Measurements from ENCODE around the gene ADCK1. TPM values are rescaled to one million over a fixed set of nuclear protein-coding genes. Genes with fewer than 3 reads are reported as not detected.
"Not testable (repeated sequence)": the region's sequence is repeated elsewhere in the genome, so short reads cannot be mapped to it uniquely, and the experiment has no call there.

The ADCK1 gene
- total RNA-seq, 1 experiment from 2014 or later = 11.4 TPM

DNA sequence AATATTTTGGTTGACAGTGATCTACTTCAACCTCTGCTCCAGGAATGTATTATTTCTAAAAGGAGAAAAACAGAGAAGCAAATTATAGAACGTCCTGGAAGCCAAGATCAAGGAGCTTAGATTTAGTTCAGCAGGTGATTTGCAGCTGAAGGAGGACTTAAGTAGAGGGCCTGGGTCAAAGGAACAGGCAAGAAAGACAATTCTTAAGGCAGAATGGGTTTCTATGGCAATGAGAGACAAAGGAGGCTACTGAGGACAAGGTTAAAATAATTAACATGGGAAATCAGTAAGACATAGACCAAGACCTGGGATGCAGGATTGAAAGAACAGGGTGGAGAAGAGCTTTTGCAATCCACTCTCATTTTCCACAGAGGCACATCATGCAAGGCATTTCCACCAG is 36.6 kb upstream of the ADCK1 start:
- Mint-ChIP-seq H3K4me1 (peaks cover 31% of the 10 kb centered on the region), H3K27me3 (ENCODE audit: low read depth) (no peaks in the 10 kb centered on the region), H3K4me3 (0 out of 2 replicates have a peak overlapping the region, but pooled peaks have one; percentile 1), H3K27ac (peak overlapping the region; percentile 77), H3K36me3 (peaks cover 3% of the 10 kb centered on the region; the same call in 1 of the 2 replicates), H3K9me3 (no peaks in the 10 kb centered on the region)
- TF ChIP-seq, protein P1, sequence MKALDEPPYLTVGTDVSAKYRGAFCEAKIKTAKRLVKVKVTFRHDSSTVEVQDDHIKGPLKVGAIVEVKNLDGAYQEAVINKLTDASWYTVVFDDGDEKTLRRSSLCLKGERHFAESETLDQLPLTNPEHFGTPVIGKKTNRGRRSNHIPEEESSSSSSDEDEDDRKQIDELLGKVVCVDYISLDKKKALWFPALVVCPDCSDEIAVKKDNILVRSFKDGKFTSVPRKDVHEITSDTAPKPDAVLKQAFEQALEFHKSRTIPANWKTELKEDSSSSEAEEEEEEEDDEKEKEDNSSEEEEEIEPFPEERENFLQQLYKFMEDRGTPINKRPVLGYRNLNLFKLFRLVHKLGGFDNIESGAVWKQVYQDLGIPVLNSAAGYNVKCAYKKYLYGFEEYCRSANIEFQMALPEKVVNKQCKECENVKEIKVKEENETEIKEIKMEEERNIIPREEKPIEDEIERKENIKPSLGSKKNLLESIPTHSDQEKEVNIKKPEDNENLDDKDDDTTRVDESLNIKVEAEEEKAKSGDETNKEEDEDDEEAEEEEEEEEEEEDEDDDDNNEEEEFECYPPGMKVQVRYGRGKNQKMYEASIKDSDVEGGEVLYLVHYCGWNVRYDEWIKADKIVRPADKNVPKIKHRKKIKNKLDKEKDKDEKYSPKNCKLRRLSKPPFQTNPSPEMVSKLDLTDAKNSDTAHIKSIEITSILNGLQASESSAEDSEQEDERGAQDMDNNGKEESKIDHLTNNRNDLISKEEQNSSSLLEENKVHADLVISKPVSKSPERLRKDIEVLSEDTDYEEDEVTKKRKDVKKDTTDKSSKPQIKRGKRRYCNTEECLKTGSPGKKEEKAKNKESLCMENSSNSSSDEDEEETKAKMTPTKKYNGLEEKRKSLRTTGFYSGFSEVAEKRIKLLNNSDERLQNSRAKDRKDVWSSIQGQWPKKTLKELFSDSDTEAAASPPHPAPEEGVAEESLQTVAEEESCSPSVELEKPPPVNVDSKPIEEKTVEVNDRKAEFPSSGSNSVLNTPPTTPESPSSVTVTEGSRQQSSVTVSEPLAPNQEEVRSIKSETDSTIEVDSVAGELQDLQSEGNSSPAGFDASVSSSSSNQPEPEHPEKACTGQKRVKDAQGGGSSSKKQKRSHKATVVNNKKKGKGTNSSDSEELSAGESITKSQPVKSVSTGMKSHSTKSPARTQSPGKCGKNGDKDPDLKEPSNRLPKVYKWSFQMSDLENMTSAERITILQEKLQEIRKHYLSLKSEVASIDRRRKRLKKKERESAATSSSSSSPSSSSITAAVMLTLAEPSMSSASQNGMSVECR (CRISPR knock-in tag; IDR thresholded peaks at IDR 0.05; ENCODE audit: borderline replicate concordance) = no peak
- TF ChIP-seq ZNF232 (CRISPR knock-in tag; IDR thresholded peaks at IDR 0.05) (no peak), ZNF416 (CRISPR knock-in tag; IDR thresholded peaks at IDR 0.05) (no peak), NFYB (CRISPR knock-in tag; conservative IDR thresholded peaks at IDR 0.05; ENCODE audit: low read depth) (no peak), ZBTB21 (CRISPR knock-in tag; IDR thresholded peaks at IDR 0.05; ENCODE audit: borderline replicate concordance) (no peak), JUN (CRISPR knock-in tag; IDR thresholded peaks at IDR 0.05) (no peak), FOXJ3 (CRISPR knock-in tag; IDR thresholded peaks at IDR 0.05; ENCODE audit: borderline replicate concordance) (no peak), TEAD1 (CRISPR knock-in tag; IDR thresholded peaks at IDR 0.05) (no peak), GABPB1 (CRISPR knock-in tag; IDR thresholded peaks at IDR 0.05) (no peak), ZNF138 (CRISPR knock-in tag; conservative IDR thresholded peaks at IDR 0.05) (no peak), ETV6 (CRISPR knock-in tag; IDR thresholded peaks at IDR 0.05) (no peak)
- TF ChIP-seq, protein P2, sequence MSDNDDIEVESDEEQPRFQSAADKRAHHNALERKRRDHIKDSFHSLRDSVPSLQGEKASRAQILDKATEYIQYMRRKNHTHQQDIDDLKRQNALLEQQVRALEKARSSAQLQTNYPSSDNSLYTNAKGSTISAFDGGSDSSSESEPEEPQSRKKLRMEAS (CRISPR knock-in tag; IDR thresholded peaks at IDR 0.05) = no peak
- CTCF ChIA-PET = interaction anchor here (0.8 to 2.5 kb wide), 5 partner anchors 22 to 98 kb away, joined by 3 to 7 read pairs (median 3); partner anchors contain the start of gene ADCK1
- POLR2A ChIA-PET = interaction anchor here (0.6 kb wide), 1 partner anchor 107 kb away, joined by 4 read pairs; no protein-coding TSS in a partner anchor
- peak; percentile 5; the same call in 1 of the 2 replicates for ATAC-seq
- DNase-seq (ENCODE audit: low spot score) = no peak

DNA sequence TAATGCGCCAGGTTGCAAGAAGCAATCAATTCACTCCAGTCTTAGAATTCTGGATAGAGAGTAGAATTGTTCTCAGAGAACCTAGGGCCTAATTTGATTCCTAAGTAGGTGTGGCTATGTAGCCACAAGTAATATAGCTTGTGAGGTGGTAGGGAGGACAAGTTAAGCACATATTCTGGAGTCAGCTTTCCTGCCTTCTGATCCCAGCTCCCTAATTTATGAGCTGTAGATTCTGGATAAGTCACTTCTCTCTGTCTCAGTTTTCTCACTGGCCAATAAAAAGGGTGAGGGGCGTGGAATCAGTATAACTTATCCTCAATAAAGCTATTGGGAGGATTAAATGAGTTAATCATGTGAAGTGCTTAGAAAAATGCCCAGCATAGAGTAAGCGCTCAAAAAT is 35.9 kb upstream of the ADCK1 start:
- ATAC-seq = no peak
- Mint-ChIP-seq H3K9me3 (no peaks in the 10 kb centered on the region), H3K36me3 (no peaks in the 10 kb centered on the region; the same call in 1 of the 2 replicates), H3K27ac (no peak overlapping the region), H3K4me3 (no peak overlapping the region), H3K27me3 (ENCODE audit: low read depth) (no peaks in the 10 kb centered on the region), H3K4me1 (peaks cover 26% of the 10 kb centered on the region)
- POLR2A ChIA-PET = no interaction called here
- TF ChIP-seq, protein P3, sequence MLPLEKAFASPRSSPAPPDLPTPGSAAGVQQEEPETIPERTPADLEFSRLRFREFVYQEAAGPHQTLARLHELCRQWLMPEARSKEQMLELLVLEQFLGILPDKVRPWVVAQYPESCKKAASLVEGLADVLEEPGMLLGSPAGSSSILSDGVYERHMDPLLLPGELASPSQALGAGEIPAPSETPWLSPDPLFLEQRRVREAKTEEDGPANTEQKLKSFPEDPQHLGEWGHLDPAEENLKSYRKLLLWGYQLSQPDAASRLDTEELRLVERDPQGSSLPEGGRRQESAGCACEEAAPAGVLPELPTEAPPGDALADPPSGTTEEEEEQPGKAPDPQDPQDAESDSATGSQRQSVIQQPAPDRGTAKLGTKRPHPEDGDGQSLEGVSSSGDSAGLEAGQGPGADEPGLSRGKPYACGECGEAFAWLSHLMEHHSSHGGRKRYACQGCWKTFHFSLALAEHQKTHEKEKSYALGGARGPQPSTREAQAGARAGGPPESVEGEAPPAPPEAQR (CRISPR knock-in tag; IDR thresholded peaks at IDR 0.05) = no peak
- TF ChIP-seq EMX1 (CRISPR knock-in tag; IDR thresholded peaks at IDR 0.05) = 0 out of 2 replicates have a peak, but pooled peaks have one; percentile 46
- TF ChIP-seq ATF1 (CRISPR knock-in tag; IDR thresholded peaks at IDR 0.05) = no peak
- 0 out of 2 replicates have a peak, but pooled peaks have one; percentile 10 for TF ChIP-seq ZNF671 (CRISPR knock-in tag; IDR thresholded peaks at IDR 0.05)
- DNase-seq (ENCODE audit: low spot score) = no peak
- CTCF ChIA-PET = interaction anchor here (1.1 to 1.2 kb wide), 2 partner anchors 36 to 40 kb away, joined by 3 to 4 read pairs; partner anchors contain the start of gene ADCK1

DNA sequence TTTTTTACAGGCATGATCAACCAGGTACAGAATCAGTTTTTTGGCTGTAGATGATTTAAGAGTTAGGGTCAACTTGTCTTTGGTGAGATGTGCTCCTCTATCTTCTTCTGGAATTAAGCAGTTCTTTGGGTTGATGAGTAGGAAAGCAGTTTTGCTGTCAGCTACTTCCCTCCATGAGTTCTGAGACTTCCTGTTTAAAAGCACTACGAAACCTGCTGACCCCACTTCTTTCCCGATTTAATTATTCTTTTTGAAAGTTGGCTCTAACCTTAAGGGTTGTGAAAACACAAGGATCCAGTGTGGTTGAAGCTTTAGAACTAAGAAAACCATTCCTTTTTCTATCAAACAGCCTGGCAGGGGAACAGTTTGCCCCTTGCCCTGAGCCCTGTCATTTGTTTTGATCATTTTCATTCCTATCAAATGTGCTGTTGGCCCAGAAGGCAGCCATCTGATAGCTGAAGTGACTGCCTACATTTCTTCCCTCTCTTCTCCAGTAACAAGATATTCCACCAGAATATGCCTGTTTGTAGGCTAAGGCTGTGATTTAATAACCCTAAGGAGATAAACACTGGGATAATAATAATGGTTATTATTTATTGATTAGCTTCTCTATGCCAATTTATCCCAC is 31.4 kb upstream of the ADCK1 start:
- ATAC-seq; H3K27ac Mint-ChIP-seq; CTCF ChIA-PET; DNase-seq (ENCODE audit: low spot score); H3K36me3 Mint-ChIP-seq; H3K4me3 Mint-ChIP-seq; H3K27me3 Mint-ChIP-seq (ENCODE audit: low read depth); H3K4me1 Mint-ChIP-seq: not testable (repeated sequence)
- POLR2A ChIA-PET = interaction anchor here (0.7 kb wide), 2 partner anchors 240 to 248 kb away, joined by 3 to 4 read pairs; no protein-coding TSS in a partner anchor
- peaks cover 10% of the 10 kb centered on the region for H3K9me3 Mint-ChIP-seq

DNA sequence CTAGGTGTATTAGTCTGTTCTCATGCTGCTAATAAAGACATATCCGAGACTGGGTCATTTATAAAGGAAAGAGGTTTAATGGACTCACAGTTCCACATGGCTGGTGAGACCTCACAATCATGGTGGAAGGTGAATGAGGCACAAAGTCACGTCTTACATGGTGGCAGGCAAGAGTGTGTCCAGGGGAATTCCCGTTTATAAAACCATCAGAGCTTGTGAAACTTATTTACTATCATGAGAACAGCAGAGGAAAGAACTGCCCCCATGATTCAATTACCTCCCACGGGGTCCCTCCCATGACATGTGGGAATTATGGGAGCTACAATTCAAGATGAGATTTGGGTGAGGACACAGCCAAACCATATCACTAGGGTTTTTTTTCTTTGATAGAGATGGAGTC is 25.9 kb upstream of the ADCK1 start:
- ATAC-seq; H3K36me3 Mint-ChIP-seq; POLR2A ChIA-PET; H3K27ac Mint-ChIP-seq; CTCF ChIA-PET; DNase-seq (ENCODE audit: low spot score); H3K27me3 Mint-ChIP-seq (ENCODE audit: low read depth); H3K4me1 Mint-ChIP-seq; H3K4me3 Mint-ChIP-seq: not testable (repeated sequence)
- H3K9me3 Mint-ChIP-seq = peaks cover 10% of the 10 kb centered on the region

Measured in WTC11 (cell line).